Thyroid gland (tissue), 4 donors: ENCODE measurements around the gene ANTXR1.

Source experiments
- CTCF ChIP-seq, 6 experiments: fragments of 200-600 bp in 3 of 6; fragments of 450-650 bp in 3 of 6; sonication (generic) in 3 of 6; IDR thresholded peaks; one replicate each; pipeline ENCODE4 v1.5.1; 2016 to 2019; ENCODE audit warnings: antibody characterized with exemption in 6 of 6, mild to moderate bottlenecking in 2 of 6, inconsistent platforms in 1 of 6, moderate library complexity in 1 of 6
- POLR2A ChIP-seq, 2 donors: fragments of 450-650 bp; IDR thresholded peaks; one replicate each; pipeline ENCODE4 v1.6.1; 2017; ENCODE audit warnings: antibody characterized with exemption in 2 of 2, mild to moderate bottlenecking in 2 of 2, moderate library complexity in 1 of 2

GRCh38 chr2:69163109-69163508 is 150.1 kb downstream of the ANTXR1 start:
- TF ChIP-seq CTCF (IDR thresholded peaks at IDR 0.05) (no peak), POLR2A (IDR thresholded peaks at IDR 0.05) (no peak)
